Panc1 (cell line): ENCODE results near the gene RIT2. TPM values are rescaled to one million over a fixed set of nuclear protein-coding genes. Genes with fewer than 3 reads are reported as not detected.

ENCODE experiments used
- ATAC-seq: fragments of 200-7000 bp; cut with Tn5 transposase; 2 replicates; pipeline ENCODE4 v1.9.1; 2020; ENCODE audit warnings: mild to moderate bottlenecking, moderate library complexity
- BruUV-seq: library from RNA; stranded (reverse); fragments of 400-500 nt; replicated peaks from 2 replicates; lab custom pipeline; 2021; lab: Mats Ljungman, UMichigan
- CTCF ChIA-PET: fragments of 300-600 bp; sonication (Branson Sonifier 250); formaldehyde crosslinking; loops from one replicate; lab custom pipeline; 2022; ENCODE audit warnings: antibody characterized with exemption; lab: Charles Lee
- POLR2A ChIA-PET: fragments of 300-600 bp; sonication (Branson Sonifier 250); formaldehyde crosslinking; loops from one replicate; lab custom pipeline; 2022; ENCODE audit warnings: antibody characterized with exemption; lab: Charles Lee
- DNase-seq: peaks from one replicate; pipeline ENCODE4 v3.0.0-alpha.2; 2010; ENCODE audit warnings: low read depth, low spot score
- H3K27ac ChIP-seq: 2 replicates; pipeline ENCODE4 v1.5.1; 2011; ENCODE audit warnings: mild to moderate bottlenecking, low read length, inconsistent platforms
- H3K27me3 ChIP-seq: fragments of 200-500 bp; sonication (Bioruptor generic); 2 replicates; pipeline ENCODE4 v1.6.0; 2014; ENCODE audit warnings: low read length, inconsistent platforms; ENCODE audit not compliant: control insufficient read depth, insufficient read depth
- H3K36me3 ChIP-seq: fragments of 200-500 bp; sonication (Bioruptor generic); 2 replicates; pipeline ENCODE4 v1.5.1; 2014; ENCODE audit warnings: inconsistent platforms, mild to moderate bottlenecking, low read length, moderate library complexity; ENCODE audit not compliant: control insufficient read depth, insufficient read depth
- H3K4me1 ChIP-seq: 2 replicates; pipeline ENCODE4 v1.5.1; 2011; ENCODE audit warnings: inconsistent platforms, mild to moderate bottlenecking, low read length, moderate library complexity; ENCODE audit not compliant: control insufficient read depth, insufficient read depth
- H3K4me3 ChIP-seq, 2 experiments: 2 replicates each; pipeline ENCODE4 v1.5.1; 2011 to 2012; ENCODE audit warnings: low read depth in 2 of 2, low read length in 2 of 2, mild to moderate bottlenecking in 2 of 2, inconsistent platforms in 1 of 2, moderate library complexity in 1 of 2
- H3K9me3 ChIP-seq: fragments of 200-500 bp; sonication (Bioruptor generic); 2 replicates; pipeline ENCODE4 v1.5.1; 2014; ENCODE audit warnings: low read depth, mild to moderate bottlenecking, inconsistent platforms, low read length, moderate library complexity; ENCODE audit not compliant: control insufficient read depth, insufficient read depth
- POLR2AphosphoS5 ChIP-seq: IDR thresholded peaks from 2 replicates; pipeline ENCODE4 v1.6.1; 2012; ENCODE audit warnings: mild to moderate bottlenecking, low read depth, low read length, moderate library complexity
- SIN3A ChIP-seq: IDR thresholded peaks from 2 replicates; pipeline ENCODE4 v1.6.1; 2012; ENCODE audit warnings: low read depth, mild to moderate bottlenecking, low read length, moderate library complexity, borderline replicate concordance; ENCODE audit not compliant: insufficient read depth
- TCF7L2 ChIP-seq: IDR thresholded peaks from 2 replicates; pipeline ENCODE4 v1.6.1; 2011; ENCODE audit warnings: mild to moderate bottlenecking, low read depth, low read length, inconsistent platforms
- in situ Hi-C: cut with HindIII; loops from 2 replicates; pipeline ENCODE4 v1.10.0; 2016; ENCODE audit warnings: low sequenced_read_pairs, low pct_unique_long_range_greater_than_20kb
- intact Hi-C: fragments of 100-400 bp; cut with micrococcal nuclease; formaldehyde crosslinking; loops from one replicate; pipeline ENCODE4 v1.10.0; 2022; ENCODE audit not compliant: unreplicated experiment
- total RNA-seq: library from RNA; stranded (reverse); gene quantifications from one replicate; pipeline ENCODE4 v1.2.1, GENCODE V29; 2021; ENCODE audit not compliant: unreplicated experiment
- TF ChIP-seq, protein P1 (sequence below): fragments of 450-650 bp; IDR thresholded peaks from 2 replicates; pipeline ENCODE4 v1.5.1; 2017; ENCODE audit warnings: mild to moderate bottlenecking
- TF ChIP-seq, protein P2 (sequence below), 2 experiments: IDR thresholded peaks; 2 replicates each; pipeline ENCODE4 v1.6.1; 2011 to 2012; ENCODE audit warnings: low read depth in 2 of 2, control low read depth in 1 of 2, low read length in 1 of 2, mild to moderate bottlenecking in 1 of 2, moderate library complexity in 1 of 2; ENCODE audit not compliant: insufficient read depth in 1 of 2

Gene RIT2
- total RNA-seq, 1 experiment from 2014 or later, result not detected

DNA sequence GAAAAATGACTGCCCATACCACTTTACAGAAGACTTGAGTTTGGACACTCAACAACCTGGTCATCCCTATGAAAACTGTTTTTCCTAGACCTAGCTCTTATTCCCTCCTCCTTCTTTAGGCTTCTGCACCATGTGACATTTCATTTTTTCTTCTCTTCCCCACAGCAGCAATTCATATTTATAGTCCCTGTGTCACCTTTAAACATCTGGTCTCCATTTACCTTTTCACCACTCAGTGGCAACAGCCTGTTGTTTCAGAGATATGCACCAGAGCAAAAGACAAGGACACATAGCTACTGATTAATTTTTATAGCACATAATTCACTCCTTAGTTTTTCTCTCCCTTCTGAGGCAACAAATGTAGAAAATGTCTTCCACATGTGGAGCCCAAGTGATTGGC lies 118.7 kb downstream of the RIT2 start:
- Histone ChIP-seq H3K27me3 (no peaks in the 10 kb centered on the region), H3K4me1 (no peaks in the 10 kb centered on the region), H3K27ac (no peak overlapping the region), H3K9me3 (no peaks in the 10 kb centered on the region), H3K36me3 (no peaks in the 10 kb centered on the region), H3K4me3 (no peak overlapping the region)
- no peak for TF ChIP-seq SIN3A
- TF ChIP-seq TCF7L2, result no peak
- TF ChIP-seq, protein P1, sequence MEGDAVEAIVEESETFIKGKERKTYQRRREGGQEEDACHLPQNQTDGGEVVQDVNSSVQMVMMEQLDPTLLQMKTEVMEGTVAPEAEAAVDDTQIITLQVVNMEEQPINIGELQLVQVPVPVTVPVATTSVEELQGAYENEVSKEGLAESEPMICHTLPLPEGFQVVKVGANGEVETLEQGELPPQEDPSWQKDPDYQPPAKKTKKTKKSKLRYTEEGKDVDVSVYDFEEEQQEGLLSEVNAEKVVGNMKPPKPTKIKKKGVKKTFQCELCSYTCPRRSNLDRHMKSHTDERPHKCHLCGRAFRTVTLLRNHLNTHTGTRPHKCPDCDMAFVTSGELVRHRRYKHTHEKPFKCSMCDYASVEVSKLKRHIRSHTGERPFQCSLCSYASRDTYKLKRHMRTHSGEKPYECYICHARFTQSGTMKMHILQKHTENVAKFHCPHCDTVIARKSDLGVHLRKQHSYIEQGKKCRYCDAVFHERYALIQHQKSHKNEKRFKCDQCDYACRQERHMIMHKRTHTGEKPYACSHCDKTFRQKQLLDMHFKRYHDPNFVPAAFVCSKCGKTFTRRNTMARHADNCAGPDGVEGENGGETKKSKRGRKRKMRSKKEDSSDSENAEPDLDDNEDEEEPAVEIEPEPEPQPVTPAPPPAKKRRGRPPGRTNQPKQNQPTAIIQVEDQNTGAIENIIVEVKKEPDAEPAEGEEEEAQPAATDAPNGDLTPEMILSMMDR, result no peak
- TF ChIP-seq, protein P2, sequence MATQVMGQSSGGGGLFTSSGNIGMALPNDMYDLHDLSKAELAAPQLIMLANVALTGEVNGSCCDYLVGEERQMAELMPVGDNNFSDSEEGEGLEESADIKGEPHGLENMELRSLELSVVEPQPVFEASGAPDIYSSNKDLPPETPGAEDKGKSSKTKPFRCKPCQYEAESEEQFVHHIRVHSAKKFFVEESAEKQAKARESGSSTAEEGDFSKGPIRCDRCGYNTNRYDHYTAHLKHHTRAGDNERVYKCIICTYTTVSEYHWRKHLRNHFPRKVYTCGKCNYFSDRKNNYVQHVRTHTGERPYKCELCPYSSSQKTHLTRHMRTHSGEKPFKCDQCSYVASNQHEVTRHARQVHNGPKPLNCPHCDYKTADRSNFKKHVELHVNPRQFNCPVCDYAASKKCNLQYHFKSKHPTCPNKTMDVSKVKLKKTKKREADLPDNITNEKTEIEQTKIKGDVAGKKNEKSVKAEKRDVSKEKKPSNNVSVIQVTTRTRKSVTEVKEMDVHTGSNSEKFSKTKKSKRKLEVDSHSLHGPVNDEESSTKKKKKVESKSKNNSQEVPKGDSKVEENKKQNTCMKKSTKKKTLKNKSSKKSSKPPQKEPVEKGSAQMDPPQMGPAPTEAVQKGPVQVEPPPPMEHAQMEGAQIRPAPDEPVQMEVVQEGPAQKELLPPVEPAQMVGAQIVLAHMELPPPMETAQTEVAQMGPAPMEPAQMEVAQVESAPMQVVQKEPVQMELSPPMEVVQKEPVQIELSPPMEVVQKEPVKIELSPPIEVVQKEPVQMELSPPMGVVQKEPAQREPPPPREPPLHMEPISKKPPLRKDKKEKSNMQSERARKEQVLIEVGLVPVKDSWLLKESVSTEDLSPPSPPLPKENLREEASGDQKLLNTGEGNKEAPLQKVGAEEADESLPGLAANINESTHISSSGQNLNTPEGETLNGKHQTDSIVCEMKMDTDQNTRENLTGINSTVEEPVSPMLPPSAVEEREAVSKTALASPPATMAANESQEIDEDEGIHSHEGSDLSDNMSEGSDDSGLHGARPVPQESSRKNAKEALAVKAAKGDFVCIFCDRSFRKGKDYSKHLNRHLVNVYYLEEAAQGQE (IDR thresholded peaks at IDR 0.05; ENCODE audit: insufficient read depth in 1 of 2, low read depth in 2 of 2, low read length in 1 of 2), result no peak
- TF ChIP-seq POLR2AphosphoS5, result no peak
- CTCF ChIA-PET, result no interaction called here
- no peak for DNase-seq
- ATAC-seq, result no peak
- POLR2A ChIA-PET, result no interaction called here
- BruUV-seq, result no TSS peak
- intact Hi-C loops (no loop called here), in situ Hi-C loops (no loop called here)

DNA sequence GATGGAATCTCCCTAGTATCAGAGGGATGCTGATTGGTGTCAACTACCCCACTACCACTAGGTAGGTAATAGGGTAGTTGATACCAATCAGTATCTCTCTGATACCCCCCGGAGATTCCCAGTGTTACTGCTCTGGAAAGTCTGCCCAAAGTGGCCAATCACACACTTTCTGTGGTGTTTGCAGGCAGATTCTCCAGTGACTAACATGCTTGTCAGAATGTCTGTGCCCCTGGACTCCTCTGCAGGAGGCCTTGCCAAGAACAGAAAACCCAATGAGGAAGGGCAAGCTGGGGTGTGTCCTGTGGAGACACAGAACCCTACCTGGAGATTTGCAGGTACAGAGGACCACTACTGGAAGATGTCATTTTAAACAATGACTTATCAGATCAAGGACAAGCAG lies 135.1 kb downstream of the RIT2 start:
- POLR2A ChIA-PET, result no interaction called here
- Histone ChIP-seq H3K27me3 (no peaks in the 10 kb centered on the region), H3K4me1 (no peaks in the 10 kb centered on the region), H3K9me3 (no peaks in the 10 kb centered on the region), H3K4me3 (no peak overlapping the region), H3K27ac (no peak overlapping the region), H3K36me3 (no peaks in the 10 kb centered on the region)
- DNase-seq (no peak), ATAC-seq (no peak)
- CTCF ChIA-PET, result no interaction called here
- intact Hi-C loops, result no loop called here
- BruUV-seq, result no TSS peak
- in situ Hi-C loops, result no loop called here
- TF ChIP-seq TCF7L2 (no peak), SIN3A (no peak), POLR2AphosphoS5 (no peak)
- TF ChIP-seq, protein P2 (IDR thresholded peaks at IDR 0.05; ENCODE audit: insufficient read depth in 1 of 2, low read depth in 2 of 2, low read length in 1 of 2), result no peak
- TF ChIP-seq, protein P1, result no peak
